GM12878 (cell line): ENCODE results near the gene CASP5. TPM values are rescaled to one million over a fixed set of nuclear protein-coding genes. Genes with fewer than 3 reads are reported as not detected.

Source experiments
- ATAC-seq: fragments of 200-7000 bp; cut with Tn5 transposase; 3 replicates; pipeline ENCODE4 v1.9.1; 2020; ENCODE audit warnings: mild to moderate bottlenecking, moderate library complexity
- BruUV-seq: library from RNA; stranded (reverse); fragments of 400-500 nt; replicated peaks from 2 replicates; lab custom pipeline; 2021; lab: Mats Ljungman, UMichigan
- CTCF ChIA-PET: fragments of 300-600 bp; sonication (Branson Sonifier 250); formaldehyde crosslinking; extraction: SDS; loops from one replicate; lab custom pipeline; 2021; ENCODE audit warnings: inconsistent platforms; lab: Yijun Ruan, JAX
- POLR2A ChIA-PET: fragments of 350-600 bp; formaldehyde crosslinking; extraction: SDS; loops from one replicate; lab custom pipeline; 2021; ENCODE audit warnings: inconsistent platforms; lab: Charles Lee
- RAD21 ChIA-PET: fragments of 300-600 bp; sonication (Branson Sonifier 250); formaldehyde crosslinking; loops from one replicate; lab custom pipeline; 2023; ENCODE audit warnings: antibody characterized with exemption; ENCODE audit not compliant: unreplicated experiment; lab: Charles Lee
- SMC1A ChIA-PET: fragments of 300-600 bp; sonication (Branson Sonifier 250); formaldehyde crosslinking; loops from one replicate; lab custom pipeline; 2023; ENCODE audit not compliant: unreplicated experiment, uncharacterized antibody; lab: Charles Lee
- DNase-seq: peaks from one replicate; pipeline ENCODE4 v3.0.0-alpha.2; 2011; ENCODE audit warnings: low read depth, low spot score
- FAIRE-seq: peaks from 3 replicates; lab custom pipeline; 2011; peaks lifted over from hg19 to GRCh38; lab: Jason Lieb, UNC
- H2AFZ ChIP-seq: 2 replicates; pipeline ENCODE4 v1.6.0; 2011; ENCODE audit warnings: low read depth, low read length, control low read depth; ENCODE audit not compliant: control insufficient read depth
- H3K27ac ChIP-seq: 2 replicates; pipeline ENCODE4 v1.5.1; 2011; ENCODE audit warnings: control low read depth; ENCODE audit not compliant: control insufficient read depth, insufficient read depth
- H3K27me3 ChIP-seq, 2 experiments: replicated peaks in 1 of 2; 2 replicates each; pipeline versions ENCODE4 v1.6.0 to v1.6.1; 2011; ENCODE audit warnings: low read length in 1 of 2; ENCODE audit not compliant: control insufficient read depth in 2 of 2, insufficient read depth in 2 of 2
- H3K36me3 ChIP-seq, 2 experiments: 2 replicates each; pipeline ENCODE4 v1.5.1; 2011; ENCODE audit warnings: low read length in 1 of 2; ENCODE audit not compliant: control insufficient read depth in 2 of 2, insufficient read depth in 2 of 2
- H3K4me1 ChIP-seq: 2 replicates; pipeline ENCODE4 v1.6.1; 2011; ENCODE audit warnings: mild to moderate bottlenecking, low read length, moderate library complexity, mixed read lengths; ENCODE audit not compliant: control insufficient read depth, insufficient read depth
- H3K4me2 ChIP-seq: 2 replicates; pipeline ENCODE4 v1.6.0; 2011; ENCODE audit warnings: control low read depth; ENCODE audit not compliant: control insufficient read depth, insufficient read depth
- H3K4me3 ChIP-seq: fragments of 200-600 bp; sonication (generic); 2 replicates; pipeline ENCODE4 v1.5.1; 2016
- H3K79me2 ChIP-seq: 2 replicates; pipeline ENCODE4 v1.6.0; 2011; ENCODE audit warnings: low read length; ENCODE audit not compliant: control insufficient read depth, insufficient read depth
- H3K9ac ChIP-seq: 2 replicates; pipeline ENCODE4 v1.8.0; 2011; ENCODE audit warnings: low read length, control low read depth, mixed read lengths; ENCODE audit not compliant: control insufficient read depth, insufficient read depth
- H3K9me3 ChIP-seq: replicated peaks from 3 replicates; pipeline ENCODE4 v1.5.1; 2011; ENCODE audit warnings: mild to moderate bottlenecking, low read length; ENCODE audit not compliant: control insufficient read depth, insufficient read depth
- H4K20me1 ChIP-seq: 2 replicates; pipeline ENCODE4 v1.6.0; 2011; ENCODE audit not compliant: control insufficient read depth, insufficient read depth
- BHLHE40 ChIP-seq, 2 experiments: fragments of 450-650 bp in 1 of 2; IDR thresholded peaks; 2 replicates each; pipeline ENCODE4 v1.6.1; 2011 to 2017; ENCODE audit warnings: low read depth in 2 of 2, borderline replicate concordance in 1 of 2, improper control_type of control experiment in 1 of 2, low read length in 1 of 2, mild to moderate bottlenecking in 1 of 2
- E2F4 ChIP-seq: IDR thresholded peaks from 2 replicates; pipeline ENCODE4 v1.6.1; 2012; ENCODE audit warnings: low read depth, low read length, improper control_type of control experiment
- IRF3 ChIP-seq: fragments of 450-650 bp; IDR thresholded peaks from 2 replicates; pipeline ENCODE4 v1.6.1; 2014; ENCODE audit warnings: mild to moderate bottlenecking
- IRF5 ChIP-seq: fragments of 450-650 bp; IDR thresholded peaks from 2 replicates; pipeline ENCODE4 v1.6.1; 2017; ENCODE audit warnings: borderline replicate concordance
- MTA3 ChIP-seq: IDR thresholded peaks from 2 replicates; pipeline ENCODE4 v1.6.1; 2012; ENCODE audit warnings: low read length, inconsistent platforms, borderline replicate concordance
- NFYA ChIP-seq: IDR thresholded peaks from 2 replicates; pipeline ENCODE4 v1.6.1; 2011; ENCODE audit warnings: low read depth, mild to moderate bottlenecking, low read length, improper control_type of control experiment, borderline replicate concordance
- PAX8 ChIP-seq: fragments of 450-650 bp; IDR thresholded peaks from 2 replicates; pipeline ENCODE4 v1.6.1; 2017; ENCODE audit warnings: mild to moderate bottlenecking, moderate library complexity
- PML ChIP-seq: IDR thresholded peaks from 2 replicates; pipeline ENCODE4 v1.6.1; 2012; ENCODE audit warnings: low read length, inconsistent platforms
- POU2F2 ChIP-seq: IDR thresholded peaks from 3 replicates; pipeline ENCODE4 v1.6.1; 2011; ENCODE audit warnings: low read depth, mild to moderate bottlenecking, low read length, borderline replicate concordance
- SMARCA5 ChIP-seq: fragments of 450-650 bp; IDR thresholded peaks from 2 replicates; pipeline ENCODE4 v1.6.1; 2017; ENCODE audit warnings: mild to moderate bottlenecking
- SMC3 ChIP-seq: IDR thresholded peaks from 2 replicates; pipeline ENCODE4 v1.6.1; 2011; ENCODE audit warnings: low read length, improper control_type of control experiment, borderline replicate concordance
- ZBTB40 ChIP-seq: fragments of 450-650 bp; IDR thresholded peaks from 2 replicates; pipeline ENCODE4 v1.6.1; 2016; ENCODE audit warnings: mild to moderate bottlenecking, moderate library complexity, borderline replicate concordance
- WGBS: methylation state at CpG from one replicate; pipeline ENCODE4 v1.1.6; 2016; ENCODE audit warnings: low lambda C conversion rate; ENCODE audit not compliant: insufficient replicate concordance, insufficient coverage; ENCODE audit errors: missing lambda C conversion rate; 5-methylcytosine and 5-hydroxymethylcytosine counted together
- in situ Hi-C: fragments of 300-500 bp; cut with MboI; formaldehyde crosslinking; loops from 9 replicates; pipeline ENCODE4 v1.14.3; 2018; ENCODE audit warnings: mixed read lengths
- intact Hi-C: fragments of 100-400 bp; cut with micrococcal nuclease; formaldehyde crosslinking; loops from one replicate; pipeline ENCODE4 v1.14.2; 2022; ENCODE audit not compliant: unreplicated experiment
- polyA plus RNA-seq, 11 experiments: library from polyadenylated mRNA; depleted of rRNA in 4 of 11; unstranded in 6 of 11; stranded (reverse) in 5 of 11; fragments of >200 nt; fragmentation: Nextera tagmentation in 4 of 11; fragmentation: Illumina TruSeq in 1 of 11; extraction: Ambion mirVana in 4 of 11; extraction: Trizol in 1 of 11; gene quantifications; 1 replicate in 1 of 11; 2 replicates in 10 of 11; pipeline versions ENCODE4 v1.2.1 to v1.2.3, GENCODE V29; 2011 to 2016; ENCODE audit warnings: inconsistent platforms in 2 of 11, missing spikeins in 2 of 11, low read depth in 1 of 11
- total RNA-seq, 4 experiments: library from RNA; depleted of rRNA in 3 of 4; stranded (reverse); fragments of >200 nt in 3 of 4; fragmentation: Illumina TruSeq in 1 of 4; extraction: Trizol in 1 of 4; gene quantifications; 2 replicates each; pipeline versions ENCODE4 v1.2.1 to v1.2.3, GENCODE V29; 2013 to 2021

Gene CASP5
- total and polyA plus RNA-seq, 10 of the 15 experiments (the other 5 are each of a cell fraction or from before 2014, with no cell fraction given): not detected

- no peak for TF ChIP-seq IRF5
- no peak for TF ChIP-seq SMARCA5
- TF ChIP-seq ZBTB40: no peak
These were observed 31.9 kb upstream of the CASP5 start (continued) for GRCh38 chr11:105054723-105055493.

- H2AFZ ChIP-seq: no peak overlapping the region
- H3K9me3 ChIP-seq: no peaks in the 10 kb centered on the region
- intact Hi-C loops: no loop called here
- no peaks in the 10 kb centered on the region for H4K20me1 ChIP-seq
- no peak overlapping the region for H3K9ac ChIP-seq
- no peak for DNase-seq
- SMC1A ChIA-PET: interaction anchor here (0.6 to 1.6 kb wide), 2 partner anchors 29 to 44 kb away, joined by 3 read pairs; no protein-coding TSS in a partner anchor
- H3K27me3 ChIP-seq: no peaks in the 10 kb centered on the region; a peak in 1 of 4 replicates
- WGBS: 49% methylated on average over 3 of the region's 3 CpGs
- POLR2A ChIA-PET: no interaction called here
- no peaks in the 10 kb centered on the region for H3K36me3 ChIP-seq
- BruUV-seq: no TSS peak
- TF ChIP-seq SMC3: no peak
- no peak for TF ChIP-seq IRF3
- no peak for TF ChIP-seq PML
- no peak for TF ChIP-seq NFYA
- no peak for TF ChIP-seq E2F4
- TF ChIP-seq POU2F2: no peak
- TF ChIP-seq MTA3: no peak
- TF ChIP-seq BHLHE40 (IDR thresholded peaks at IDR 0.05; ENCODE audit: borderline replicate concordance in 1 of 2, low read depth in 2 of 2, low read length in 1 of 2): no peak
- no peak for TF ChIP-seq PAX8
- CTCF ChIA-PET: no interaction called here
- H3K79me2 ChIP-seq: no peaks in the 10 kb centered on the region
- no peak overlapping the region for H3K4me3 ChIP-seq
- ATAC-seq: no peak
- FAIRE-seq: no peak
- H3K27ac ChIP-seq: no peak overlapping the region
- RAD21 ChIA-PET: no interaction called here
- H3K4me2 ChIP-seq: no peak overlapping the region
- H3K4me1 ChIP-seq: no peaks in the 10 kb centered on the region
- in situ Hi-C loops: no loop called here
These were observed 29.5 kb upstream of the CASP5 start for GRCh38 chr11:105052487-105052886.
